CD4-positive, alpha-beta T cell treated with Interleukin-6 at 100 ng/mL for 8 hours (primary cell): Measurements from ENCODE around the gene ZMAT5.

ENCODE experiments used
- DNase-seq: peaks from one replicate; pipeline ENCODE4 v3.0.0-alpha.2; 2020; ENCODE audit warnings: mixed read lengths, low spot score

The ZMAT5 gene

GRCh38 chr22:29683536-29683935 is 83.3 kb downstream of the ZMAT5 start:
- no peak for DNase-seq
